ENCODE measurements around the gene GIGYF2. TPM values are rescaled to one million over a fixed set of nuclear protein-coding genes. Genes with fewer than 3 reads are reported as not detected.

The GIGYF2 gene
- polyA plus RNA-seq, 1 of the 3 experiments (the other 2 are of a cell fraction) = 12.8 TPM

DNA sequence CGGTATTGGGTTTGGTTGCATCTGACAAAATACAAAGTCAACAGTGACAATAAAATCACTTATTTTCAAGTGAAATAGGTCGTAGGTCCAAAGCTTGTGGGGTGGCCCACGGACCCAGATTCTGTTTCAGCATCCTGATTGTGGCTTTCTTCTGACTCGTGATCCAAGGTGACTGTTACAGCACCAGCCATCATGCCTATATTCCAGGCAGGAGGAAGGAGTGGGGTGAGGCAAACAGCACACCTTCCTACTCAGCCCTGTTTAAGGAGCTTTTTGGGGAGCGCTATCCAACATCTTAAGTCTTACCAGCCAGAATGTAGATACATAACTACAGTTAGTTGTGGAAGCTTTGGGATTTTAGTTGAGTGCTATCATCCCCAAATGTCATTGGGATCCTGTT is 164.2 kb downstream of the GIGYF2 start:
- no peak for DNase-seq
- POLR2A ChIA-PET = no interaction called here
- H2AFZ ChIP-seq (ENCODE audit: low read depth) = no peak overlapping the region
- TF ChIP-seq RAD21 (IDR thresholded peaks at IDR 0.05; ENCODE audit: low read length) = no peak
- TF ChIP-seq NFIC (IDR thresholded peaks at IDR 0.05; ENCODE audit: borderline replicate concordance) = no peak
- TF ChIP-seq GATA2 (CRISPR knock-in tag; IDR thresholded peaks at IDR 0.05) = no peak
- TF ChIP-seq POLR2AphosphoS5 (IDR thresholded peaks at IDR 0.05; ENCODE audit: low read depth, low read length) = no peak
- TF ChIP-seq RXRA (IDR thresholded peaks at IDR 0.05; ENCODE audit: borderline replicate concordance, low read depth) = no peak
- no peak for TF ChIP-seq SMC3 (IDR thresholded peaks at IDR 0.05; ENCODE audit: low read depth, low read length)
- no peak for TF ChIP-seq TCF12 (IDR thresholded peaks at IDR 0.05)
- no peak for TF ChIP-seq MAX (IDR thresholded peaks at IDR 0.05; ENCODE audit: low read depth)
- TF ChIP-seq, protein P1, sequence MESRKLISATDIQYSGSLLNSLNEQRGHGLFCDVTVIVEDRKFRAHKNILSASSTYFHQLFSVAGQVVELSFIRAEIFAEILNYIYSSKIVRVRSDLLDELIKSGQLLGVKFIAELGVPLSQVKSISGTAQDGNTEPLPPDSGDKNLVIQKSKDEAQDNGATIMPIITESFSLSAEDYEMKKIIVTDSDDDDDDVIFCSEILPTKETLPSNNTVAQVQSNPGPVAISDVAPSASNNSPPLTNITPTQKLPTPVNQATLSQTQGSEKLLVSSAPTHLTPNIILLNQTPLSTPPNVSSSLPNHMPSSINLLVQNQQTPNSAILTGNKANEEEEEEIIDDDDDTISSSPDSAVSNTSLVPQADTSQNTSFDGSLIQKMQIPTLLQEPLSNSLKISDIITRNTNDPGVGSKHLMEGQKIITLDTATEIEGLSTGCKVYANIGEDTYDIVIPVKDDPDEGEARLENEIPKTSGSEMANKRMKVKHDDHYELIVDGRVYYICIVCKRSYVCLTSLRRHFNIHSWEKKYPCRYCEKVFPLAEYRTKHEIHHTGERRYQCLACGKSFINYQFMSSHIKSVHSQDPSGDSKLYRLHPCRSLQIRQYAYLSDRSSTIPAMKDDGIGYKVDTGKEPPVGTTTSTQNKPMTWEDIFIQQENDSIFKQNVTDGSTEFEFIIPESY (IDR thresholded peaks at IDR 0.05; ENCODE audit: borderline replicate concordance, low read depth) = no peak
- no peaks in the 10 kb centered on the region for H3F3A ChIP-seq (replicated peaks; ENCODE audit: insufficient read depth)
- H3K4me1 ChIP-seq (ENCODE audit: control insufficient read depth in 1 of 2, insufficient read depth in 2 of 2, low read depth in 1 of 2, low read length in 1 of 2) = no peaks in the 10 kb centered on the region
- H3K9me3 ChIP-seq = no peaks in the 10 kb centered on the region
- 95% methylated on average over 5 of the region's 5 CpGs for WGBS (ENCODE audit: low lambda C conversion rate)
- CTCF ChIA-PET = interaction anchor here (1.0 to 1.4 kb wide), 2 partner anchors 14 to 114 kb away, joined by 3 to 4 read pairs; no protein-coding TSS in a partner anchor
- H4K20me1 ChIP-seq (ENCODE audit: insufficient read depth) = no peaks in the 10 kb centered on the region
- H3K4me3 ChIP-seq (ENCODE audit: low read depth in 2 of 2, low read length in 1 of 2) = no peak overlapping the region
- no peaks in the 10 kb centered on the region for H3K9me2 ChIP-seq
- no peak overlapping the region for H3K9ac ChIP-seq
- H3K4me2 ChIP-seq = no peak overlapping the region
- no peaks in the 10 kb centered on the region for H3K27me3 ChIP-seq (ENCODE audit: insufficient read depth)
- peaks cover 12 to 38% of the 10 kb centered on the region in 2 experiments for H3K36me3 ChIP-seq (replicated peaks in 1 of 2; ENCODE audit: control insufficient read depth in 1 of 2, insufficient read depth in 2 of 2, low read length in 1 of 2)
- no peak overlapping the region for H3K27ac ChIP-seq (ENCODE audit: low read depth in 2 of 2, low read length in 1 of 2)
- no peaks in the 10 kb centered on the region for H3K79me2 ChIP-seq (ENCODE audit: insufficient read depth)

DNA sequence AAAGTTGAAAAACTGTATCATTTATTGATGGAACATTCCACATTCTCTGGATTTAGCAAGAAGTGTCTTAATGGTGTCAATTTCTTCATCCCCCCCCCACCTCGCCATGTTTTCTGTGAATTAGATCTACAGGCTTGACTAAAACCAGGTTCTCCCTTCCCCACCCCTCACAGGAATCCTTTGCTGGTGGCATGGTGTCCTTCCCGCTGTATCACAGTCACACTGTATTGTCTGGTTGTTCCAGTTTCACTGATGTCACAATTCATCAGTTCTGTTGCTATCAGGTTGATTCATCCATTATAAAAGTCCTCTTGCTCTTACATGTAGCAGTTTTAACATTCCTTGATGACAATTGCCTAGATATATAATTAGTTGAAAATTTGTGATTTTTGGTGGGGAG is 166.9 kb downstream of the GIGYF2 start:
- H2AFZ ChIP-seq (ENCODE audit: low read depth) = no peak overlapping the region
- no peaks in the 10 kb centered on the region for H3K4me1 ChIP-seq (ENCODE audit: control insufficient read depth in 1 of 2, insufficient read depth in 2 of 2, low read depth in 1 of 2, low read length in 1 of 2)
- no peaks in the 10 kb centered on the region for H3K9me2 ChIP-seq
- ChIA-PET POLR2A (interaction anchor here (0.6 kb wide), 1 partner anchor 626 kb away, joined by 4 read pairs; no protein-coding TSS in a partner anchor), CTCF (no interaction called here)
- no peaks in the 10 kb centered on the region for H3K27me3 ChIP-seq (ENCODE audit: insufficient read depth)
- H4K20me1 ChIP-seq (ENCODE audit: insufficient read depth) = no peaks in the 10 kb centered on the region
- no peak overlapping the region for H3K4me2 ChIP-seq
- peaks cover 7 to 16% of the 10 kb centered on the region in 2 experiments for H3K36me3 ChIP-seq (replicated peaks in 1 of 2; ENCODE audit: control insufficient read depth in 1 of 2, insufficient read depth in 2 of 2, low read length in 1 of 2)
- TF ChIP-seq RCOR1 (IDR thresholded peaks at IDR 0.05; ENCODE audit: low read length) (no peak), NFIC (IDR thresholded peaks at IDR 0.05; ENCODE audit: borderline replicate concordance) (no peak), MAX (IDR thresholded peaks at IDR 0.05; ENCODE audit: low read depth) (no peak), MXI1 (IDR thresholded peaks at IDR 0.05; ENCODE audit: low read depth, low read length) (no peak), CTCF (IDR thresholded peaks at IDR 0.05) (no peak)
- TF ChIP-seq, protein P2, sequence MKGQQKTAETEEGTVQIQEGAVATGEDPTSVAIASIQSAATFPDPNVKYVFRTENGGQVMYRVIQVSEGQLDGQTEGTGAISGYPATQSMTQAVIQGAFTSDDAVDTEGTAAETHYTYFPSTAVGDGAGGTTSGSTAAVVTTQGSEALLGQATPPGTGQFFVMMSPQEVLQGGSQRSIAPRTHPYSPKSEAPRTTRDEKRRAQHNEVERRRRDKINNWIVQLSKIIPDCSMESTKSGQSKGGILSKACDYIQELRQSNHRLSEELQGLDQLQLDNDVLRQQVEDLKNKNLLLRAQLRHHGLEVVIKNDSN (IDR thresholded peaks at IDR 0.05; ENCODE audit: borderline replicate concordance, low read depth) = no peak
- TF ChIP-seq, protein P3, sequence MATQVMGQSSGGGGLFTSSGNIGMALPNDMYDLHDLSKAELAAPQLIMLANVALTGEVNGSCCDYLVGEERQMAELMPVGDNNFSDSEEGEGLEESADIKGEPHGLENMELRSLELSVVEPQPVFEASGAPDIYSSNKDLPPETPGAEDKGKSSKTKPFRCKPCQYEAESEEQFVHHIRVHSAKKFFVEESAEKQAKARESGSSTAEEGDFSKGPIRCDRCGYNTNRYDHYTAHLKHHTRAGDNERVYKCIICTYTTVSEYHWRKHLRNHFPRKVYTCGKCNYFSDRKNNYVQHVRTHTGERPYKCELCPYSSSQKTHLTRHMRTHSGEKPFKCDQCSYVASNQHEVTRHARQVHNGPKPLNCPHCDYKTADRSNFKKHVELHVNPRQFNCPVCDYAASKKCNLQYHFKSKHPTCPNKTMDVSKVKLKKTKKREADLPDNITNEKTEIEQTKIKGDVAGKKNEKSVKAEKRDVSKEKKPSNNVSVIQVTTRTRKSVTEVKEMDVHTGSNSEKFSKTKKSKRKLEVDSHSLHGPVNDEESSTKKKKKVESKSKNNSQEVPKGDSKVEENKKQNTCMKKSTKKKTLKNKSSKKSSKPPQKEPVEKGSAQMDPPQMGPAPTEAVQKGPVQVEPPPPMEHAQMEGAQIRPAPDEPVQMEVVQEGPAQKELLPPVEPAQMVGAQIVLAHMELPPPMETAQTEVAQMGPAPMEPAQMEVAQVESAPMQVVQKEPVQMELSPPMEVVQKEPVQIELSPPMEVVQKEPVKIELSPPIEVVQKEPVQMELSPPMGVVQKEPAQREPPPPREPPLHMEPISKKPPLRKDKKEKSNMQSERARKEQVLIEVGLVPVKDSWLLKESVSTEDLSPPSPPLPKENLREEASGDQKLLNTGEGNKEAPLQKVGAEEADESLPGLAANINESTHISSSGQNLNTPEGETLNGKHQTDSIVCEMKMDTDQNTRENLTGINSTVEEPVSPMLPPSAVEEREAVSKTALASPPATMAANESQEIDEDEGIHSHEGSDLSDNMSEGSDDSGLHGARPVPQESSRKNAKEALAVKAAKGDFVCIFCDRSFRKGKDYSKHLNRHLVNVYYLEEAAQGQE (IDR thresholded peaks at IDR 0.05; ENCODE audit: low read depth, low read length) = no peak
- DNase-seq = no peak
- no peak overlapping the region for H3K9ac ChIP-seq
- H3K4me3 ChIP-seq (ENCODE audit: low read depth in 2 of 2, low read length in 1 of 2) = no peak overlapping the region
- no peak overlapping the region for H3K27ac ChIP-seq (ENCODE audit: low read depth in 2 of 2, low read length in 1 of 2)
- 96% methylated on average over 2 of the region's 2 CpGs for WGBS (ENCODE audit: low lambda C conversion rate)
- no peaks in the 10 kb centered on the region for H3F3A ChIP-seq (replicated peaks; ENCODE audit: insufficient read depth)
- no peaks in the 10 kb centered on the region for H3K79me2 ChIP-seq (ENCODE audit: insufficient read depth)
- no peaks in the 10 kb centered on the region for H3K9me3 ChIP-seq
